GM12801 (cell line): ENCODE data around the gene CEMIP.

Source experiments
- CTCF ChIP-seq: IDR thresholded peaks from one replicate; pipeline ENCODE4 v1.5.1; 2011; ENCODE audit warnings: control low read depth; ENCODE audit not compliant: insufficient read length; ENCODE audit errors: extremely low read depth

The CEMIP gene

DNA sequence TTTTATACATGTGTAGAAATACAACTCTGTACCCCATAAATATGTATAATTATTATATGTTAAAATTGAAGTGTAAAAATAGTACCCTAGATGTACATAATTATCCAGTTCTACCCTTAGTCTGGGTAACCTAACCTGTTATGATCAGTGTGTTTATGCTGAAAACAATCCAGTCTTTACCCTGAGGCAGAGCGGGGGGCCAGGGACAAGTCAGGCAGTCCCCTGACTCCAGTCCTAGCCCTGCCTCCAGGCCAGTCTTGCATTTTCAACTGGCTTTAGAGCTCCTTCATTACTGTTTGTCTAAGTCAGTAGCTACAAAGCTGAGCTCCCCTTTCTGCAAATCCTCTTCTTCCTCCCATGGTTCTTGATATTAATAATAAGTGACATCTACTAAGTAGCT, 207.3 kb downstream of the CEMIP start:
- TF ChIP-seq CTCF, result no peak

DNA sequence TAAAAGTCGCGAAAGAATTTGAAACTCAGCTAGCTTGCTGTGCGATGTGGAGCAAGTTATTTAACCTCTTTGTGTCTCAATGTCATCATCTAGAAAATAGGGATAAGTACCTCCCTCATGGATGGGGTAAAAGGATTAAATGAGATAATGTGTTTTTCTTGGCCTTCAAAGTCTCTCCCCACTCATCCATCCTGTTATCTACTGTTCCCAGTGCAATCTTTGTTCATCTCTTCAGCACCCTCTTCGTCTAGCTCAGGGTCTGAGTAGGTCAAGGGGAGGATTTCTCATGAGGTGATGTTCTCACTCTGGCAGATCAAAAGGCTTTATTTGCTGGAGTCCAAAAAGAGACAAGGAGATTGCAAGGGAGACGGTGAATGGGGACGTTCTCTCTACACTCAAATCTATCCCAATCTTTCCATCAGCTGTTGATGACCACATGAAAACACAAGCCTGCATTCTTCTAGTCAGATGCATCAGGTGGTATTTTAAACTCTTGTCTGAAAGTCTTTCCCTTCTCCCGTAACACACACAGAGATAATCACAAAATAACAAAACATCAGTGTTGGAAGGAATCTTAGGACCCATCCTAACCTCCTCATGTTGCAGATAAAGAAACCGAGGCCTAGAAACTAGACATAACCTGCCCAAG, 209.1 kb downstream of the CEMIP start:
- TF ChIP-seq CTCF, result no peak

DNA sequence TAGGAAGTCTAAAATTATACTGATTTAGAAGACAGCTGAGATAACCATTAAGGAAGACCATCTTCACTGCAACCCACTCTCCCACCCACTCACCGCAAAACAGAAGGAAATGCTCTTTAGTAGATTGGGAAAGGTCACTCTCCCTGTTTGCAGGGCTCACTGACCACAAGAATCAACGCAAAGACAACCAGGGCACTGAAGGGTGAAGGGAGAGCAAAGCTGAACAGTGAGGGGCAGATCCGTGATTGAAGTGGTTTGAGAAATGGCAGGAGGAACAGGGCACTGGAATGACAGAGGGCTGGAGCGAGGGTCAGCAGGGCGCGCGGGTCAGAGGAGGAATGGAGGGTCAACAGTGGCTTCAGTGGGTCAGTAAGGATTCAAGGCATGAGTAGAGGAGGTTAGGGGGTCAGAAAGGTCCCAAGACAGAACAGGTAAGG, 209.9 kb downstream of the CEMIP start:
- no peak for TF ChIP-seq CTCF

GRCh38 chr15:80989518-80990478, 210.6 kb downstream of the CEMIP start, which contains the start of gene MESD:
Gene MESD, minus strand, starts transcription at chr15:80989819. Its CDS starts 28 bp downstream, at chr15:80989791.
- TF ChIP-seq CTCF, result no peak

GRCh38 chr15:80990955-80991354, 211.8 kb downstream of the CEMIP start:
- TF ChIP-seq CTCF, result no peak

- TF ChIP-seq CTCF, result no peak
Observed at GRCh38 chr15:80991421-80991820, 212.3 kb downstream of the CEMIP start.

DNA sequence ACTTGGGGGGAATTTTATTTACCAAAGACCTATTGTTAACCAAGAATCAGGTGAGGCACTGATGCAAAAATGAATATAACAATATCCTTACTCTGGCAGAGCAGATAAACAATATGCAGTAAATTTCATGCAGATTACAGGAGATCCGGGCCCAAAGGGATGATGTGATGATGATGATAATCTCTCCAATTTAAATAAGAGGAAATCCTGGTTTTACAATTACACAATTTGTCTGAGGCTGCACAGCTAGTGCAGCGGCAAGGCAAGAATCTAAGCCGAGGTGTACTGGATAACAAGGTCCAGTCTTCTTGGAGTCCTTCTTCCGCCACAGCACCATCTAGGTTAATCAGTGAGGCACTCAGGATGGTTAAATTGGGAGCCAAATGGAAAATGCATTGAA, 212.8 kb downstream of the CEMIP start:
- no peak for TF ChIP-seq CTCF
